ENCODE results near the gene SKIL. TPM values are rescaled to one million over a fixed set of nuclear protein-coding genes. Genes with fewer than 3 reads are reported as not detected.
A peak's percentile ranks its signal among the peaks of the same experiment; 100 is the strongest.

SKIL gene
- total RNA-seq, 1 experiment from 2014 or later = 47.9 TPM

DNA sequence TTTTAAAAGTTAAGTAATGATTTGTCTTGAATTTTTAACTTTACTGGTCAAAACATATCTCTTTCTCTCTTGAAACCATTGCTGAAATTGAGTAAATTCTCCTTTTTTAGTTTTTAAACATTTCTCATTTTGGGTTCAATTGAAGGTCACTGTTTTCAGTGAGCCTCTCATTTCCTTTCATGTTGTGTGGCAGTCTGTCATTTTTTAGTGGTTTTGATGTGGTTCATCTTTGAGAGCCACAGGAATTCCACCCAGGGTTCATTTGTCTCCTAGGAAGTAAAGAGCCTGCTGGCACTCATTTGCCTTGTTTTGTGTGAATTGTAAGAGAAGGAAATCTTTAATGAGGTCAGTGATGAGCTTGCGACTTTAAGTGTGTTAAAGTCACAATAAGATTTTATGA is 71.5 kb downstream of the SKIL start:
- no TSS peak for BruUV-seq (replicated peaks)

DNA sequence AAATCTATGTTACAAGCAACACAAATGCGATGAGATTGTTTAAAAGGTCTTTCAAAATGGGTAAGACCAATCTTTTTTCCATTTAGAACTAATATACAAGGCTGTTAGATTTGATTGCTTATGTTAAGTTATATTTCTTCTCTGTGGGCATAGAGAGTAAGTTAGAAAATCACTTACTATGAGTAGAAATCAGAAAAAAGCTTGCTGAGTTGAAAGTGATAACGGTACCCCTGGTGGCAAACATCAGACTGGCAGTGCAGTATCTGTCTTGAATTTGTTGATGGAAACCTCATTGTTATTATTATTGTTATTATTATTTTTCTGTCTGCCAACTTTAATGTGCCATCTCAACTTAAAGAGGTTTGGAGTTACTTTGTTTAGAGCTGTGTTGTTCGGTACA is 73.5 kb downstream of the SKIL start:
- Histone ChIP-seq H3K9me3 (ENCODE audit: low read depth, low read length, poor library complexity, severe bottlenecking) (no peaks in the 10 kb centered on the region), H3K27ac (ENCODE audit: low read depth, low read length, poor library complexity, severe bottlenecking) (no peak overlapping the region), H3K4me1 (ENCODE audit: insufficient read depth, low read length, poor library complexity, severe bottlenecking) (no peaks in the 10 kb centered on the region), H3K27me3 (replicated peaks; ENCODE audit: insufficient read depth, low read depth, low read length, poor library complexity) (no peaks in the 10 kb centered on the region), H3K4me3 (ENCODE audit: low read depth, low read length, poor library complexity, severe bottlenecking) (no peak overlapping the region), H3K36me3 (ENCODE audit: insufficient read depth, low read length, poor library complexity, severe bottlenecking) (no peaks in the 10 kb centered on the region)
- DNase-seq (ENCODE audit: low spot score) = no peak
- CTCF ChIA-PET = no interaction called here
- no peak for TF ChIP-seq EZH2 (IDR thresholded peaks at IDR 0.05; ENCODE audit: borderline replicate concordance, low read depth, low read length, poor library complexity, severe bottlenecking)
- TF ChIP-seq, protein P1, sequence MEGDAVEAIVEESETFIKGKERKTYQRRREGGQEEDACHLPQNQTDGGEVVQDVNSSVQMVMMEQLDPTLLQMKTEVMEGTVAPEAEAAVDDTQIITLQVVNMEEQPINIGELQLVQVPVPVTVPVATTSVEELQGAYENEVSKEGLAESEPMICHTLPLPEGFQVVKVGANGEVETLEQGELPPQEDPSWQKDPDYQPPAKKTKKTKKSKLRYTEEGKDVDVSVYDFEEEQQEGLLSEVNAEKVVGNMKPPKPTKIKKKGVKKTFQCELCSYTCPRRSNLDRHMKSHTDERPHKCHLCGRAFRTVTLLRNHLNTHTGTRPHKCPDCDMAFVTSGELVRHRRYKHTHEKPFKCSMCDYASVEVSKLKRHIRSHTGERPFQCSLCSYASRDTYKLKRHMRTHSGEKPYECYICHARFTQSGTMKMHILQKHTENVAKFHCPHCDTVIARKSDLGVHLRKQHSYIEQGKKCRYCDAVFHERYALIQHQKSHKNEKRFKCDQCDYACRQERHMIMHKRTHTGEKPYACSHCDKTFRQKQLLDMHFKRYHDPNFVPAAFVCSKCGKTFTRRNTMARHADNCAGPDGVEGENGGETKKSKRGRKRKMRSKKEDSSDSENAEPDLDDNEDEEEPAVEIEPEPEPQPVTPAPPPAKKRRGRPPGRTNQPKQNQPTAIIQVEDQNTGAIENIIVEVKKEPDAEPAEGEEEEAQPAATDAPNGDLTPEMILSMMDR (conservative IDR thresholded peaks at IDR 0.05; ENCODE audit: low read depth, low read length) = no peak
- no TSS peak for BruUV-seq (replicated peaks)
- POLR2A ChIA-PET (ENCODE audit: low non-redundant PET) = no interaction called here
- intact Hi-C loops (cut with micrococcal nuclease; ENCODE audit: unreplicated experiment) = no loop called here

More for the DNA sequence above, 71.5 kb downstream of the SKIL start:
- H3K4me3 ChIP-seq (ENCODE audit: low read depth, low read length, poor library complexity, severe bottlenecking) = no peak overlapping the region
- H3K9me3 ChIP-seq (ENCODE audit: low read depth, low read length, poor library complexity, severe bottlenecking) = no peaks in the 10 kb centered on the region
- H3K27ac ChIP-seq (ENCODE audit: low read depth, low read length, poor library complexity, severe bottlenecking) = no peak overlapping the region
- intact Hi-C loops (cut with micrococcal nuclease; ENCODE audit: unreplicated experiment) = no loop called here
- TF ChIP-seq, protein P1 (conservative IDR thresholded peaks at IDR 0.05; ENCODE audit: low read depth, low read length) = no peak
- TF ChIP-seq EZH2 (IDR thresholded peaks at IDR 0.05; ENCODE audit: borderline replicate concordance, low read depth, low read length, poor library complexity, severe bottlenecking) = no peak
- no peaks in the 10 kb centered on the region for H3K27me3 ChIP-seq (replicated peaks; ENCODE audit: insufficient read depth, low read depth, low read length, poor library complexity)
- peak; percentile 66 for DNase-seq (ENCODE audit: low spot score)
- H3K4me1 ChIP-seq (ENCODE audit: insufficient read depth, low read length, poor library complexity, severe bottlenecking) = no peaks in the 10 kb centered on the region
- no peaks in the 10 kb centered on the region for H3K36me3 ChIP-seq (ENCODE audit: insufficient read depth, low read length, poor library complexity, severe bottlenecking)
- POLR2A ChIA-PET (ENCODE audit: low non-redundant PET) = no interaction called here
- CTCF ChIA-PET = no interaction called here

DNA sequence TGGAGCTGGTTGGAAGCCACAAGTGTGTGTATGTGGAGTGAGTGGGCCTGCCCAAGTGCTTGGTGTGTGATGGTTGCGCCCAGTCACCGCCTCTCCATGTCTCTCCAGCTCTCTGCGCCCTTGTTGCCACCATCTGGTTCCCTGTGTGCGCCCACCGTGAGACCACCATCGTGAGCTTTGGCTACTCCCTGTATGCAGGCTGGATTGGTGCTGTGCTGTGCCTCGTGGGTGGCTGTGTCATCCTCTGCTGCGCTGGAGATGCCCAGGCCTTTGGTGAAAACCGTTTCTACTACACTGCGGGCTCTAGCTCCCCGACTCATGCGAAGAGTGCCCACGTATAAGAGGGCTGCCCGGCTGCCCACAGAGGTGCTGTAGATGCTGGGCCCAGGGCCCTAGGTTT is 74.9 kb downstream of the SKIL start:
- ChIA-PET POLR2A (ENCODE audit: low non-redundant PET) (interaction anchor here (0.7 kb wide), 1 partner anchor 53 kb away, joined by 11 read pairs; no protein-coding TSS in a partner anchor), CTCF (no interaction called here)
- TF ChIP-seq, protein P1 (conservative IDR thresholded peaks at IDR 0.05; ENCODE audit: low read depth, low read length) = no peak
- no peak for TF ChIP-seq EZH2 (IDR thresholded peaks at IDR 0.05; ENCODE audit: borderline replicate concordance, low read depth, low read length, poor library complexity, severe bottlenecking)
- no peak overlapping the region for H3K27ac ChIP-seq (ENCODE audit: low read depth, low read length, poor library complexity, severe bottlenecking)
- no peaks in the 10 kb centered on the region for H3K9me3 ChIP-seq (ENCODE audit: low read depth, low read length, poor library complexity, severe bottlenecking)
- no peaks in the 10 kb centered on the region for H3K27me3 ChIP-seq (replicated peaks; ENCODE audit: insufficient read depth, low read depth, low read length, poor library complexity)
- intact Hi-C loops (cut with micrococcal nuclease; ENCODE audit: unreplicated experiment) = no loop called here
- no peaks in the 10 kb centered on the region for H3K4me1 ChIP-seq (ENCODE audit: insufficient read depth, low read length, poor library complexity, severe bottlenecking)
- DNase-seq (ENCODE audit: low spot score) = no peak
- no TSS peak for BruUV-seq (replicated peaks)
- H3K4me3 ChIP-seq (ENCODE audit: low read depth, low read length, poor library complexity, severe bottlenecking) = no peak overlapping the region
- H3K36me3 ChIP-seq (ENCODE audit: insufficient read depth, low read length, poor library complexity, severe bottlenecking) = no peaks in the 10 kb centered on the region
